Measurements from ENCODE around the gene FOXR1. TPM values are rescaled to one million over a fixed set of nuclear protein-coding genes. Genes with fewer than 3 reads are reported as not detected.
A peak's percentile ranks its signal among the peaks of the same experiment; 100 is the strongest.

The FOXR1 gene
- total and polyA plus RNA-seq, 2 of the 8 experiments (the other 6 are each of a cell fraction or from before 2014, with no cell fraction given), result not detected

GRCh38 chr11:119015054-119015611 lies 43.6 kb downstream of the FOXR1 start (continued):
- TF ChIP-seq EZH2 (IDR thresholded peaks at IDR 0.05; ENCODE audit: low read depth, low read length, severe bottlenecking), result no peak
- peak; percentile 80; the same call in 1 of the 2 replicates for TF ChIP-seq POLR2AphosphoS5 (IDR thresholded peaks at IDR 0.05; ENCODE audit: low read depth, low read length)

Data from H1 (cell line).